Activated CD4-positive, alpha-beta memory T cell treated with anti-CD3 and anti-CD28 coated beads for 36 hours (primary cell): Measurements from ENCODE around the gene GPALPP1. TPM values are rescaled to one million over a fixed set of nuclear protein-coding genes. Genes with fewer than 3 reads are reported as not detected.

Experiments used
- CTCF ChIA-PET: fragments of 350-600 bp; sonication (Branson Sonifier 250); formaldehyde crosslinking; loops from one replicate; lab custom pipeline; 2021; ENCODE audit warnings: antibody characterized with exemption, inconsistent platforms; lab: Charles Lee
- POLR2A ChIA-PET: fragments of 350-600 bp; sonication (Branson Sonifier 250); formaldehyde crosslinking; loops from one replicate; lab custom pipeline; 2021; ENCODE audit warnings: antibody characterized with exemption; lab: Charles Lee
- DNase-seq: peaks from one replicate; pipeline ENCODE4 v3.0.0-alpha.2; 2020
- H3K27ac Mint-ChIP-seq: one replicate; pipeline ENCODE4 v1.8.0; 2021; ENCODE audit warnings: mixed read lengths
- H3K27me3 Mint-ChIP-seq: one replicate; pipeline ENCODE4 v1.8.0; 2021; ENCODE audit warnings: mixed read lengths
- H3K36me3 Mint-ChIP-seq: one replicate; pipeline ENCODE4 v1.8.0; 2021; ENCODE audit warnings: mixed read lengths
- H3K4me1 Mint-ChIP-seq: one replicate; pipeline ENCODE4 v1.8.0; 2021; ENCODE audit warnings: low read depth, mixed read lengths
- H3K4me3 Mint-ChIP-seq: one replicate; pipeline ENCODE4 v1.8.0; 2021; ENCODE audit warnings: mild to moderate bottlenecking, mixed read lengths
- H3K9me3 Mint-ChIP-seq: one replicate; pipeline ENCODE4 v1.8.0; 2021; ENCODE audit warnings: mixed read lengths
- intact Hi-C: fragments of 100-400 bp; cut with micrococcal nuclease; formaldehyde crosslinking; loops from one replicate; pipeline ENCODE4 v1.15.1; 2023
- total RNA-seq, 2 experiments: library from RNA; stranded (reverse); gene quantifications; one replicate each; pipeline ENCODE4 v1.2.3, GENCODE V29; 2021

GPALPP1 gene
- total RNA-seq, 2 experiments from 2014 or later: 30.1 to 32.7 TPM

DNA sequence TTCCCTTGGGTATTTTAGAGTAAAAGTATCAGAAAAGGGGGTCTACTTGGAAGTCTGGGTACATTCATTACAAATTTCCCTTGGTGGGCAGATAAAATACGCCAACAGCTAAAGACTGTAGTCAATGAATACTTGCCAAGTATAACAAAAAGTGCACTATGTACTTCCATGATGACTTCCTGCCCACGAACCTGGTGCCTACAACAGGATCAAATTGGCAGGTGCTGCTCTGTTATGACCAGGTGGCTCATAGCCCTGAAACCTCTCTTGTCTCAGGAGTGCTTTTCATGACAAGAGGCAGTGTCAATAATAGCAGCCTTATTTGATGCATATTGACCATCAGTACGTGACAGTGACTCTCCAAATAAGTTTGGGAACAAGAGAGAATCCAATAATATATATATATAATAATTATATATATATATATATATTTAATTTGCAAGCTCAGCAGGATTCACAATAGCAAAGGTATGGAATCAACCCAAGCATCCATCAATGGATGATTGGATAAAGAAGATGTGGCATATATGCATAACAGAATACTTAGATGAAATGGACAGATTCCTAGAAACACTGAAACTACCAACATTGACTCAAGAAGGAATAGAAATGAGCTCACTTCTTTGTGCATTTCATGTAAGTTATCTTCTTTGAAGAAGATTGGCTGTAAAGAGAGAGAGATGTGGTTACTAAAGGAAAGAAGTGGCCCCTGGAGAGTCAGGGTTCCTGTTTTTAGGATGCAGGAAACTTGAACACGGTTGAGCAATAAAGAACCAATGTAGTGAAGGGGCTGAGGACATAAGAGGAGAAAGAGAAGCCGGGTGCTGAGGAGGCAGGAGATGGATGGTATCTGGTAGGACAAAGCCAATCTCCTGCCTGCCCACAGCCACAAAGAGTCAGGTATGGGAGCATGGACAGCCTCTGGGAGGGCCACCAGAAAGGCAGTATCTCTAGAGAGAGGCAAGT lies 79.0 kb downstream of the GPALPP1 start:
- no peak for DNase-seq
- H3K36me3 Mint-ChIP-seq: no peaks in the 10 kb centered on the region
- ChIA-PET POLR2A (no interaction called here), CTCF (no interaction called here)
- no peak overlapping the region for H3K27ac Mint-ChIP-seq
- H3K4me1 Mint-ChIP-seq: no peaks in the 10 kb centered on the region
- H3K27me3 Mint-ChIP-seq: peaks cover 15% of the 10 kb centered on the region
- H3K4me3 Mint-ChIP-seq: no peak overlapping the region
- intact Hi-C loops: no loop called here
- no peaks in the 10 kb centered on the region for H3K9me3 Mint-ChIP-seq

DNA sequence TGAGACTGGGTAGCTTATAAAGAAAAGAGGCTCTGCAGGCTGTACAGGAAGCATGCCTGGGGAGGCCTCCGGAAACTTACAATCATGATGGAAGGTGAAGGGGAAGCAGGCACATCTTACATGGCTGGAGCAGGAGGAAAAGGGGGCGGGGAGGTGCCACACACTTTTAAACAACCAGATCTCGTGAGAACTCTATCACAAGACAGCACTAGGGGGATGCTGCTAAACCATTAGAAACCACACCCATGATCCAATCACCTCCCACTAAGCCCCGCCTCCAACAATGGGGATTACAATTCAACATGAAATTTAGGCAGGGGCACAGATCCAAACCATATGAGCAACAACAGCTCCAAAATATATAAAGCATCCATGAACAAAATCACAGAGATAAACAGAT lies 84.5 kb downstream of the GPALPP1 start:
- Mint-ChIP-seq H3K9me3 (no peaks in the 10 kb centered on the region), H3K27ac (no peak overlapping the region), H3K4me1 (no peaks in the 10 kb centered on the region), H3K36me3 (no peaks in the 10 kb centered on the region), H3K27me3 (peaks cover 13% of the 10 kb centered on the region), H3K4me3 (no peak overlapping the region)
- CTCF ChIA-PET: no interaction called here
- POLR2A ChIA-PET: no interaction called here
- intact Hi-C loops: no loop called here
- no peak for DNase-seq

DNA sequence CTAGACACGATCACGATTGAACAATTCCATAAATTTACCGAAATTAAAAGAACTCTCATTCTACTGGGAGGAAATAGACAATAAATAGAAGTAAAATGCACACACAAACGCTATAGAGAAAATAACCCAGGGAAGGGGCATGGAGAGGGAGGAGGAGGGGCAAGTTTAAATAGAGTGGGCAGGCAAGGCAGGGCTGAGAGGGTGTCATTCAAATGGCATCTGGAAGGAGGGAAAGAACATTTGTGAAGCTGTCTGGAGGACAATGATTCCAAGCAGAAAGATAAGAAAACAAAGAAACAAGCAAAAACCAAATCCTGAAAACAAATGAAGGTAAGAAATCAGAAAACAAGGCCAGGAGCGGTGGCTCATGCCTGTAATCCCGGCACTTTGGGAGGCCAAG lies 85.4 kb downstream of the GPALPP1 start:
- intact Hi-C loops: no loop called here
- no peaks in the 10 kb centered on the region for H3K9me3 Mint-ChIP-seq
- H3K4me1 Mint-ChIP-seq: no peaks in the 10 kb centered on the region
- H3K36me3 Mint-ChIP-seq: no peaks in the 10 kb centered on the region
- ChIA-PET POLR2A (no interaction called here), CTCF (interaction anchor here (0.6 kb wide), 1 partner anchor 235 kb away, joined by 3 read pairs; no protein-coding TSS in a partner anchor)
- H3K27me3 Mint-ChIP-seq: peaks cover 10% of the 10 kb centered on the region
- H3K4me3 Mint-ChIP-seq: no peak overlapping the region
- no peak for DNase-seq
- H3K27ac Mint-ChIP-seq: no peak overlapping the region

DNA sequence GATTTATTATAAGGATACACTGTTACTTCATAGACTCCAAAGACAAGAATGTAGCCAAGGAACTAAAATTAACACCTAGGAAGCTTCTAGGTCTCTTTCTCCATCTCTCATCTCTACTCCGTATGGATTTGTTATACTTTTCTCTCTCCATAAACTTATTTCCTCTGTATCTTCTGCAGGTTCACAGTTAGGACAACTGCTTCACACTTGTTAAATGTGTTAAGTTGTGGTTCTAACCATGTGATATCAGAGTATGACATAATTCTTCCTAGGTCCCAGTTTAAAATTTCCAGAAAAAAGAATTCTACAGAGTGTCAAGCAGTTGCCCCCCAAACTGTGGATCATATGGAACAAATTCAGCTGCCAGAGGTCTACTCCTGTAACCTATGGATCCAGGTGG lies 88.7 kb downstream of the GPALPP1 start:
- intact Hi-C loops: no loop called here
- peaks cover 8% of the 10 kb centered on the region for H3K27me3 Mint-ChIP-seq
- no peak overlapping the region for H3K27ac Mint-ChIP-seq
- POLR2A ChIA-PET: no interaction called here
- CTCF ChIA-PET: no interaction called here
- no peak overlapping the region for H3K4me3 Mint-ChIP-seq
- H3K36me3 Mint-ChIP-seq: no peaks in the 10 kb centered on the region
- DNase-seq: no peak
- H3K4me1 Mint-ChIP-seq: no peaks in the 10 kb centered on the region
- no peaks in the 10 kb centered on the region for H3K9me3 Mint-ChIP-seq

Other genes with a start within 250 kb of the GPALPP1 start
- 1 to 10 TPM; 9.3 to 9.5 TPM for gene NUFIP1, start 67 bp upstream of the GPALPP1 start, total RNA-seq
- gene GTF2F2, start 131.0 kb downstream of the GPALPP1 start, total RNA-seq: 10 to 100 TPM; 25.4 to 26.0 TPM
- gene KCTD4, start 211.5 kb downstream of the GPALPP1 start, total RNA-seq: not detected